Measurements from ENCODE around the gene NFIA. TPM values are rescaled to one million over a fixed set of nuclear protein-coding genes. Genes with fewer than 3 reads are reported as not detected.

NFIA gene
- total and polyA plus RNA-seq, 2 donors (not counting 1 experiment from before 2014, with no cell fraction given): 5.4 to 11.0 TPM

DNA sequence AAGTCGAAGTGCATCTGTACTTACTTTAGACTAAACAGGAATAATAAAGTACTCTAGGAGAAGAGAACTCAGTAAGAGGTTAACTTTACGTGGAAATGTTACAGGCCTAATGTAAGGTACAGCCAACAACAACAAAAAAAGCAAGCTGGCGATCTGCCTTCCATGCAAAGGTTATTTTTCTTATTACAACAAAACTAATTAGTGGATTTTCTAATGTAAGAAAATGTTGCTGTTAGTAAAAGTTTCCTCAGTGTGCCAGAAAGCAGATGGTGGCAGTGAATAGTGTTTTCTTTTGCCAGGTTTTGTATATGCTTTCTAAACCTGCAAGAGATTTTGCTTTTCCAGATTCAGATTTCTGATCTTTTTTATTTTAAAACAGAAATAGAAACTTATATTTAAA lies 179.2 kb downstream of the NFIA start:
- Histone ChIP-seq H2AFZ (ENCODE audit: low read length) (no peak overlapping the region), H3K4me3 (replicated peaks in 1 of 4; ENCODE audit: control extremely low read depth in 1 of 4, insufficient read depth in 1 of 4, low read depth in 3 of 4, low read length in 4 of 4) (no peak overlapping the region), H3K9ac (ENCODE audit: insufficient read depth, low read length) (no peak overlapping the region), H3K9me3 (ENCODE audit: control insufficient read depth, insufficient read depth, low read depth, low read length) (no peaks in the 10 kb centered on the region), H3K4me2 (ENCODE audit: extremely low read depth, insufficient read depth, low read length) (no peak overlapping the region), H3K27me3 (ENCODE audit: control insufficient read depth, insufficient read depth, low read length) (no peaks in the 10 kb centered on the region), H3K27ac (ENCODE audit: insufficient read depth, low read length) (no peak overlapping the region), H3K4me1 (ENCODE audit: control insufficient read depth, extremely low read depth, insufficient read depth, low read length) (no peaks in the 10 kb centered on the region), H4K20me1 (ENCODE audit: control insufficient read depth, extremely low read depth, insufficient read depth, low read length) (no peaks in the 10 kb centered on the region), H3K79me2 (ENCODE audit: control insufficient read depth, insufficient read depth, low read length) (no peaks in the 10 kb centered on the region), H3K36me3 (ENCODE audit: control insufficient read depth, insufficient read depth, low read length) (no peaks in the 10 kb centered on the region)
- peak in 1 of 2 donors; percentile 29 for DNase-seq (ENCODE audit: low read depth in 2 of 2)
- TF ChIP-seq, protein P1, sequence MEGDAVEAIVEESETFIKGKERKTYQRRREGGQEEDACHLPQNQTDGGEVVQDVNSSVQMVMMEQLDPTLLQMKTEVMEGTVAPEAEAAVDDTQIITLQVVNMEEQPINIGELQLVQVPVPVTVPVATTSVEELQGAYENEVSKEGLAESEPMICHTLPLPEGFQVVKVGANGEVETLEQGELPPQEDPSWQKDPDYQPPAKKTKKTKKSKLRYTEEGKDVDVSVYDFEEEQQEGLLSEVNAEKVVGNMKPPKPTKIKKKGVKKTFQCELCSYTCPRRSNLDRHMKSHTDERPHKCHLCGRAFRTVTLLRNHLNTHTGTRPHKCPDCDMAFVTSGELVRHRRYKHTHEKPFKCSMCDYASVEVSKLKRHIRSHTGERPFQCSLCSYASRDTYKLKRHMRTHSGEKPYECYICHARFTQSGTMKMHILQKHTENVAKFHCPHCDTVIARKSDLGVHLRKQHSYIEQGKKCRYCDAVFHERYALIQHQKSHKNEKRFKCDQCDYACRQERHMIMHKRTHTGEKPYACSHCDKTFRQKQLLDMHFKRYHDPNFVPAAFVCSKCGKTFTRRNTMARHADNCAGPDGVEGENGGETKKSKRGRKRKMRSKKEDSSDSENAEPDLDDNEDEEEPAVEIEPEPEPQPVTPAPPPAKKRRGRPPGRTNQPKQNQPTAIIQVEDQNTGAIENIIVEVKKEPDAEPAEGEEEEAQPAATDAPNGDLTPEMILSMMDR (conservative IDR thresholded peaks at IDR 0.05 in 1 of 2, IDR thresholded peaks at IDR 0.05 in 1 of 2; ENCODE audit: low read depth in 1 of 2, low read length in 2 of 2): no peak
- no peak for TF ChIP-seq EZH2 (IDR thresholded peaks at IDR 0.05; ENCODE audit: low read length, missing control alignments)

DNA sequence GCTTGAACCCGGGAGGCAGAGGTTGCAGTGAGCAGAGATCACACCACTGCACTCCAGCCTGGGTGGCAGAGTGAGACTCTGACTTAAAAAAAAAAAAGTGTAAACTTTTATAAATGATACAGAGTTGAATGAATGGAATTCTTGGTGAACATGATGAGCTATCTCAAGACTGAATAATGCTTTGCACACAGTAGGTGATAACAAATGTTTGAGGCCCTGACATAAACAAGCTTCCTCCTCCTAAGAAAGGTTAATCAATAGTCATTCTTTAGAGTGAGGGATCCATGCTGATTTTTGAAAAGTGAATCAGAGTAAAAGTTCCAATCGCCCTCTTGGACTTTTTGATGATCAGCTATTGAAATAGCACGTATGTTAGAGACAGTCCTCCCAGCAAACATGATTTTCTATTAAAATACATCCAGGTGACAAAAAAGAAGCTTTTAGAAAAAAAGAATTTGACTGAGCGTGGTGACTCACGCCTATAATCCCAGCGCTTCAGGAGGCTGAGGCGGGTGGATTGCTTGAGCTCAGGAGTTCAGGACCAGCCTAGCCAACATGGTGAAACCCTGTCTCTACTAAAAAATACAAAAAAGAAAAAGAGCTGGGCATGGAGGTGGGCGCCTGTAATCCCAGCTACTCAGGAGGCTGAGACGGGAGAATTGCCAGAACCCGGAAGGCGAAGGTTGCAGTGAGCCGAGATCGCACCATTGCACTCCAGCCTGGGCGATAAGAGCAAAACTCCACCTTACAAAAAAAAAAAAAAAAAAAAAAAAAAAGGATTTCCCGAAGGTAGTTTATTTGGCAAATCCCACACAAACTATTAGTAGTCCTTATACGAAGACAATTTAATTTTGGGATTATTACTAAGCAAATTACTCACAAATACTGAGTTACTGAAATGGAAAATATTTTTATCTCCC lies 181.8 kb downstream of the NFIA start:
- no peak for DNase-seq (ENCODE audit: low read depth in 2 of 2)
- no peaks in the 10 kb centered on the region for H3K36me3 ChIP-seq (ENCODE audit: control insufficient read depth, insufficient read depth, low read length)
- no peaks in the 10 kb centered on the region for H3K4me1 ChIP-seq (ENCODE audit: control insufficient read depth, extremely low read depth, insufficient read depth, low read length)
- H3K79me2 ChIP-seq (ENCODE audit: control insufficient read depth, insufficient read depth, low read length): no peaks in the 10 kb centered on the region
- no peaks in the 10 kb centered on the region for H3K9me3 ChIP-seq (ENCODE audit: control insufficient read depth, insufficient read depth, low read depth, low read length)
- no peak overlapping the region for H2AFZ ChIP-seq (ENCODE audit: low read length)
- H3K27ac ChIP-seq (ENCODE audit: insufficient read depth, low read length): no peak overlapping the region
- H3K9ac ChIP-seq (ENCODE audit: insufficient read depth, low read length): no peak overlapping the region
- H3K4me2 ChIP-seq (ENCODE audit: extremely low read depth, insufficient read depth, low read length): no peak overlapping the region
- H4K20me1 ChIP-seq (ENCODE audit: control insufficient read depth, extremely low read depth, insufficient read depth, low read length): no peaks in the 10 kb centered on the region
- H3K27me3 ChIP-seq (ENCODE audit: control insufficient read depth, insufficient read depth, low read length): no peaks in the 10 kb centered on the region
- no peak for TF ChIP-seq EZH2 (IDR thresholded peaks at IDR 0.05; ENCODE audit: low read length, missing control alignments)
- TF ChIP-seq, protein P1 (conservative IDR thresholded peaks at IDR 0.05 in 1 of 2, IDR thresholded peaks at IDR 0.05 in 1 of 2; ENCODE audit: low read depth in 1 of 2, low read length in 2 of 2): no peak
- no peak overlapping the region for H3K4me3 ChIP-seq (replicated peaks in 1 of 4; ENCODE audit: control extremely low read depth in 1 of 4, insufficient read depth in 1 of 4, low read depth in 3 of 4, low read length in 4 of 4)

DNA sequence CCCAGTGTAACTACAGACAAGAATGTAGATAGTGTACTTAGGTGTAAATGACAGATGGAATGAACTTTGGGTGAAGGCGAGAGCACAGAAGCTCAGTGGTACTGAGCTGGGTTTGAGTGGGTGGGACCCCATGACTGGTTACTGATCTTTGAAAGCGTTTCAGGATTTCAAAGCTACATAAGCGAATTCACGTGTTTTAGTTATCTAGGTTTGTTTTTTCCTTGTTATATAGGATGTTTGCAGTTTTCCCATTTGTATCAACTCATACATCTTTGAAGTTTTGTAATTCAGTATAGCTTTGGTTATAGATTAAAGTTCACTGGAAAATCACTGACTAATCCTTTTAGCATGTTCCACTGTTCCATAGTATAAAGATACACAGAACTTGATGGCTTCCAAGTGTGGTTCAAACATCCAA lies 182.5 kb downstream of the NFIA start:
- H3K4me1 ChIP-seq (ENCODE audit: control insufficient read depth, extremely low read depth, insufficient read depth, low read length): no peaks in the 10 kb centered on the region
- H3K4me3 ChIP-seq (replicated peaks in 1 of 4; ENCODE audit: control extremely low read depth in 1 of 4, insufficient read depth in 1 of 4, low read depth in 3 of 4, low read length in 4 of 4): no peak overlapping the region
- H3K36me3 ChIP-seq (ENCODE audit: control insufficient read depth, insufficient read depth, low read length): no peaks in the 10 kb centered on the region
- no peaks in the 10 kb centered on the region for H4K20me1 ChIP-seq (ENCODE audit: control insufficient read depth, extremely low read depth, insufficient read depth, low read length)
- no peak overlapping the region for H3K9ac ChIP-seq (ENCODE audit: insufficient read depth, low read length)
- no peak overlapping the region for H2AFZ ChIP-seq (ENCODE audit: low read length)
- H3K9me3 ChIP-seq (ENCODE audit: control insufficient read depth, insufficient read depth, low read depth, low read length): no peaks in the 10 kb centered on the region
- H3K27me3 ChIP-seq (ENCODE audit: control insufficient read depth, insufficient read depth, low read length): no peaks in the 10 kb centered on the region
- no peak for TF ChIP-seq EZH2 (IDR thresholded peaks at IDR 0.05; ENCODE audit: low read length, missing control alignments)
- TF ChIP-seq, protein P1 (conservative IDR thresholded peaks at IDR 0.05 in 1 of 2, IDR thresholded peaks at IDR 0.05 in 1 of 2; ENCODE audit: low read depth in 1 of 2, low read length in 2 of 2): no peak
- no peak for DNase-seq (ENCODE audit: low read depth in 2 of 2)
- H3K27ac ChIP-seq (ENCODE audit: insufficient read depth, low read length): no peak overlapping the region
- no peaks in the 10 kb centered on the region for H3K79me2 ChIP-seq (ENCODE audit: control insufficient read depth, insufficient read depth, low read length)
- no peak overlapping the region for H3K4me2 ChIP-seq (ENCODE audit: extremely low read depth, insufficient read depth, low read length)

All from fibroblast of lung (primary cell).